BLaER1 (cell line): ENCODE measurements around the gene FHL1.
A peak's percentile ranks its signal among the peaks of the same experiment; 100 is the strongest.

Experiments
- H3K27ac ChIP-seq: shearing (Covaris generic); formaldehyde crosslinking; 2 replicates; pipeline ENCODE4 v1.8.1; 2022
- H3K27me3 ChIP-seq: shearing (Covaris generic); formaldehyde crosslinking; 2 replicates; pipeline ENCODE4 v1.8.1; 2022
- H3K36me3 ChIP-seq: shearing (Covaris generic); formaldehyde crosslinking; 2 replicates; pipeline ENCODE4 v1.8.1; 2022
- H3K4me1 ChIP-seq: shearing (Covaris generic); formaldehyde crosslinking; 2 replicates; pipeline ENCODE4 v1.8.1; 2022
- H3K4me2 ChIP-seq: shearing (Covaris generic); formaldehyde crosslinking; 2 replicates; pipeline ENCODE4 v1.8.1; 2022
- H3K4me3 ChIP-seq: shearing (Covaris generic); formaldehyde crosslinking; 2 replicates; pipeline ENCODE4 v1.8.1; 2022
- H3K9ac ChIP-seq: shearing (Covaris generic); formaldehyde crosslinking; 2 replicates; pipeline ENCODE4 v1.8.1; 2022
- H3K9me3 ChIP-seq: shearing (Covaris generic); formaldehyde crosslinking; 2 replicates; pipeline ENCODE4 v1.8.1; 2022
- H4K20me1 ChIP-seq: shearing (Covaris generic); formaldehyde crosslinking; 2 replicates; pipeline ENCODE4 v1.8.1; 2022
- Cebpa-rat ChIP-seq: shearing (Covaris generic); IDR thresholded peaks from 2 replicates; pipeline ENCODE4 v1.8.1; 2022

Gene FHL1

DNA sequence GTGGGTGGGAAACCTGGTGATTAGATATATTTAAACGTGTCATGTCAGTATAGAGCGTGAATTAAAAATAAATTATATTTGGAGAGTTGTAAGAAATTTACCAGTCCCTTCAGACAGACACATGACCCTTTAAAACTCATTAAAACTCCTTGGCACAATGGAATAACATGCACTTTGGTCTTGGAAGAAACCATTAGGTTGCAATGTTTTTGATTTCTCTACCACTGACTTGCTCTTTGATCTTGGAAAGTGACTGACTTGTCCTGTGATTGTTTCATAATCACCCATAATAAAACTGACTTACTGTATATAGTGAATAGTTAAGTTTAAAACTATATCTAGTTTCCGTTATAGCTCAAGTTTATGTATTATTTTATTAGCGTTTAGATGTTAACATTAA, 35.8 kb downstream of the FHL1 start:
- Histone ChIP-seq H3K4me2 (no peak overlapping the region), H4K20me1 (peaks cover 46% of the 10 kb centered on the region; the same call in 1 of the 2 replicates), H3K9me3 (no peaks in the 10 kb centered on the region), H3K27me3 (peaks cover 81% of the 10 kb centered on the region), H3K4me1 (0 out of 2 replicates have a peak, but pooled peaks cover 9% of the 10 kb centered on the region), H3K27ac (no peak overlapping the region), H3K36me3 (no peaks in the 10 kb centered on the region), H3K4me3 (no peak overlapping the region), H3K9ac (no peak overlapping the region)
- no peak for TF ChIP-seq Cebpa-rat

DNA sequence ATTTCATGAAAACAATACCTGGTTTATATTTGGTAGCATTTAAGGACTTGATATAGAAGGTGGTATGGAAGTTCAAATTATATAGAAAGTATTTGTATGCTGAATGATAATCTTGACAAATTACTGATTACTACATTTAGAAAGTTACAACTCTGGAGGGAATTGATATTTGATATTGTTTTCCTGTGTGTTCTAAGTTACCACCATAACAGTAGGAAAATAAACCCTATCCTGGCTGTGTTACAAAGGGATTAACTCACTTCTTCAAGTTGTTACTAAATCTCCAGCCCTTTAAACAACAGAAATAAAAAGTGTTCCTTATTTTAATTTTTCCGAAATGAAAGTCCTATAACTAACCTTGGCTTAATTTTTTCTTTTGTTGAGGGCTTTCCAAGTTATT, 36.6 kb downstream of the FHL1 start:
- Histone ChIP-seq H3K4me3 (no peak overlapping the region), H3K27me3 (peaks cover 81% of the 10 kb centered on the region), H4K20me1 (peaks cover 48% of the 10 kb centered on the region; the same call in 1 of the 2 replicates), H3K9ac (no peak overlapping the region), H3K9me3 (no peaks in the 10 kb centered on the region), H3K36me3 (no peaks in the 10 kb centered on the region), H3K4me1 (0 out of 2 replicates have a peak, but pooled peaks cover 9% of the 10 kb centered on the region), H3K27ac (no peak overlapping the region), H3K4me2 (no peak overlapping the region)
- no peak for TF ChIP-seq Cebpa-rat

DNA sequence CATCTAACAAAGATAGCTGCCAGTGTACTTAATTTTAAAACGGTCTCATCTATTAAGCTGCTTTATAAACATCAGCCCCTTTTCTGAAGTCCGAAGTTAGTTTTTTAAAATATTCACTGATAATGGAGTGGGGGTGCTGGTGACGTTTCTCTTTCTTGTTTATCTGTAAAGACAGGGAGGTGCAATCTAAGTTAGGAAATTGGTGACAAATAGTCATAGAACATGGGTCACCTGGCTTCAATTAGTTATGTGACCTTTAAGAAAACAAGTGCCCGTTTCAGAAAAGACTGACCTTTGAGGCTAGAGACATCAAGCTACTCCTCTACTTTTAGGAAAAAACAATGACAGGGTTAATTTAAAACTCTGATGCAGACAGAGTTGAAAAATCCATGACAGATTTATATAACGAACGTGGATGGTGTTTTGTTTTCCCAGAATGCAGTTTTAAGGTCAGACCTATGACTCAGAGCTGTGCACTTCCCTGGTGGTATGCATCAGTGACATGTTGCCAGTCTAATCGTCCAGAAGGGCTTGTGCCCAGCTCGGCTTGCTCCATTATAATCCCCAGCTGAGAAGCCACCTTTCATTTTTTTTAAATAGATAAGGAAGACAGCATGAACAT, 38.2 kb downstream of the FHL1 start:
- TF ChIP-seq Cebpa-rat = no peak
- H3K4me2 ChIP-seq = peak overlapping the region; percentile 28; the same call in 1 of the 2 replicates
- H3K9me3 ChIP-seq = no peaks in the 10 kb centered on the region
- no peaks in the 10 kb centered on the region for H3K36me3 ChIP-seq
- no peak overlapping the region for H3K9ac ChIP-seq
- peaks cover 9% of the 10 kb centered on the region; the same call in 1 of the 2 replicates for H3K4me1 ChIP-seq
- H3K4me3 ChIP-seq = no peak overlapping the region
- H3K27me3 ChIP-seq = peaks cover 81% of the 10 kb centered on the region
- H4K20me1 ChIP-seq = peaks cover 44% of the 10 kb centered on the region; the same call in 1 of the 2 replicates
- H3K27ac ChIP-seq = no peak overlapping the region

DNA sequence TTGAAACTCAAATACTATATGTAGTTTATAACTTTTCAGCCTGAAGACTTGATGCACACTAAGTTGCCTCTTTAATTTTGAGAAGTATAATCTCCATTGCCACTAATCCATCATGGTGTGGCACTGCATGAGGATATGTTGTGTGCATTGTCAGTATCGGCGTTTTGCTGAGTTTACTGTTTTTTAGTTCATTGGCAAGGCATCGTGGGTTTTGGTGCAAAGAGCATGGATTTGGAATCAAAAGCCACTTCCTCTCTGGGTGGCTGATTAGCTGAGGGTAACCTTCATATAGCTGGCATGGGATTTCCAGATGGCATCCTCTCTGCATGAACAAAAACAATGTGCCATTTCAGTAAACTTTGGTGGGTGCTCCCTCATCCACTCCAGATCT, 38.7 kb downstream of the FHL1 start:
- H3K9me3 ChIP-seq = no peaks in the 10 kb centered on the region
- H3K9ac ChIP-seq = no peak overlapping the region
- peaks cover 39% of the 10 kb centered on the region; the same call in 1 of the 2 replicates for H4K20me1 ChIP-seq
- peaks cover 14% of the 10 kb centered on the region for H3K4me1 ChIP-seq
- H3K27ac ChIP-seq = no peak overlapping the region
- TF ChIP-seq Cebpa-rat = no peak
- H3K4me3 ChIP-seq = no peak overlapping the region
- H3K4me2 ChIP-seq = peak overlapping the region; percentile 28; the same call in 1 of the 2 replicates
- H3K27me3 ChIP-seq = peaks cover 81% of the 10 kb centered on the region
- H3K36me3 ChIP-seq = no peaks in the 10 kb centered on the region

DNA sequence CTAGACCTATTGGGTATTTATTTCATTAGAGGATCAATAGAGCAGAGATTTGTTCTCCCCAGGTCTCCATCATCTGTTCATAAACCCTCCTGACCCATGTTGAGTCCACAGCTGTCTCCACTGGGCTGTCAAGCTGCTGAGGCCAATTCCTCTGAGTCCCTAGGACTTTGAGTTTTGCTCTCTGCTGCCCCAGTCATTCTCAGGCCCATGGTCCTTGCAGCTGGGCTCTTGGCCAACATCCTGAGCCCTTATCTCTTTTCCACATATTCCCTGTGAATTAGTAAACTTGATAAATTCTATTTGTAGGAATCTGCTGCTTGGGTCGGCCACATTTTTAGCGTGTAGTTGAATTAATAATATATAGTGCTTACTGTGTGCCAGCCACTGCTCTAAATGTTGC, 41.9 kb downstream of the FHL1 start:
- H3K4me2 ChIP-seq = no peak overlapping the region
- peaks cover 79% of the 10 kb centered on the region for H3K27me3 ChIP-seq
- peaks cover 40% of the 10 kb centered on the region; the same call in 1 of the 2 replicates for H4K20me1 ChIP-seq
- no peaks in the 10 kb centered on the region for H3K9me3 ChIP-seq
- H3K27ac ChIP-seq = no peak overlapping the region
- H3K4me3 ChIP-seq = no peak overlapping the region
- no peak for TF ChIP-seq Cebpa-rat
- H3K4me1 ChIP-seq = peaks cover 46% of the 10 kb centered on the region
- H3K36me3 ChIP-seq = no peaks in the 10 kb centered on the region
- H3K9ac ChIP-seq = no peak overlapping the region

DNA sequence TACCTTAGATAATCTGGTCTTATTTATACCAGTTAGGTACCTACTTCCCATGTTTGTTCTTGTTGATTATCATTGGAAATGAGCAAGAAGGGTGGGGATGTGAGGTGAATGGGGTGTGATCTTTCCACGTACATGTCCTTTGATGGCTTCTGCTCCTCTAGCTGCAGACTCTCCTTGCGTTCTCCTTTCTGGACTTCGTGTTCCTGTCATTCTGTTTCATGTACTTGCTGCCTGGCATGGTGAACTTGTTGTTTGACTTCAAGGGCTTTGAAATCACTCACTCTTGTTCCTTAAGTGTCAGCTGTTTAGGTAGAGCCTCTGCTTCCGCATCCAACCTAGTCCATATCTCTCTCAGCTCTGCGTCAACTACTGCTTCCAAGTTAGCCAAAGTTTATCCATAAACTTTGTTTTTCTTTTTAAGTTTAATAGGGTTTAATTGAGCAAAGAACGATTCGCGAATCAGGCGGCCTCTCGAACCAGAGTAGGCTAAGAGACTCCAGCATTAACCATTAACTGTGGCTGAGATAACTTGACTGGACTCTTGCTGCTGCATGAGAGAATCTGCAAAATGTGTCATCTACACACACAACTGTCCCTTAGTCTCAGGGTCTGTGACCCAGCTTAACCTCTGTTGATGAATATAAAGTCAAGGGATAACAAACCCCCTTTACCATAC, 42.8 kb downstream of the FHL1 start:
- H3K27me3 ChIP-seq = peaks cover 87% of the 10 kb centered on the region
- H3K9ac ChIP-seq = no peak overlapping the region
- H3K4me1 ChIP-seq = peaks cover 53% of the 10 kb centered on the region

DNA sequence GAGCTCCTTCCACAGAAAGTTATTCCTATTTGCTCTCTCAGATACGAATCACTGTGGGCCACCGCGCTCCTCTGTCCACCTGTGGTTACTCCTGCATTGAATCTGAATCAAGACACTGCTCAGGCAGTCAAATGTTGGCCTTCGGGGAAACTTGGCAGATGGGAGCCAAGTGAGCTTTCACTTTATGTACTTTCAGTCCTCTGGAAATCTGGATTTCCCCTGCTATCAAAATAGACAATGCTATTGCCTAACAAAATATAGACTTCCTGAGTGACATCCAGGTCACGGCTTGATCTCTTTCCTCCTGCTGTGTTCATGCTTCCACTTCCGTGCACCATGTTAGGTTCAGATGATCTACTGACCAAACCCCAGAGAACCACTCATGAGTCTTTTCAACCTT, 43.8 kb downstream of the FHL1 start:
- H3K9ac ChIP-seq = no peak overlapping the region
- no peaks in the 10 kb centered on the region for H3K36me3 ChIP-seq
- H3K4me1 ChIP-seq = peaks cover 54% of the 10 kb centered on the region
- TF ChIP-seq Cebpa-rat = no peak
- H3K9me3 ChIP-seq = no peaks in the 10 kb centered on the region
- H3K27ac ChIP-seq = no peak overlapping the region
- H4K20me1 ChIP-seq = peaks cover 43% of the 10 kb centered on the region; the same call in 1 of the 2 replicates
- H3K4me3 ChIP-seq = no peak overlapping the region
- peak overlapping the region; percentile 40 for H3K4me2 ChIP-seq
- peaks cover 87% of the 10 kb centered on the region for H3K27me3 ChIP-seq

More for the DNA sequence above, 42.8 kb downstream of the FHL1 start:
- Histone ChIP-seq H3K36me3 (no peaks in the 10 kb centered on the region), H3K27ac (no peak overlapping the region), H3K9me3 (no peaks in the 10 kb centered on the region), H3K4me3 (no peak overlapping the region), H4K20me1 (peaks cover 49% of the 10 kb centered on the region; the same call in 1 of the 2 replicates), H3K4me2 (no peak overlapping the region)
- no peak for TF ChIP-seq Cebpa-rat

DNA sequence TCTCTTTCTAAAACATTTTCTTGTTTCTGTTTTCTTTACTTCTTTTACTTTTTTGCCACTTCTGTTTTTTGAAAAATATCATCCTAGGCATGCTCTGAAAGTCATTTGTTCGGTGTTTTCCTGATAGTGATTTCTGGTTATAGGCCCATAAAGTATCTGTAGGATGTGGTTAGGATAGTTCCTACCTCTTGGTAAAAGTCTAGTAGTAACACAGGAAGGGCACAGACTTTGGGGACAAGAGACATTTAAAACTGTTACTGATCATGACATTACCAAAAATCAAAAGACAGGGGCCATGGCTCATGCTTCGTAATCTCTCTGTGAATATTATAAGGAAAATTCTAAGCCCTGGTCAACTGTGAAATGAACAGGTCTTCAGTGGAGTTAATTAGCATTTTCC, 44.8 kb downstream of the FHL1 start:
- Histone ChIP-seq H3K36me3 (no peaks in the 10 kb centered on the region), H3K9me3 (no peaks in the 10 kb centered on the region), H3K27me3 (peaks cover 91% of the 10 kb centered on the region), H3K4me2 (peak overlapping the region; percentile 51), H3K27ac (no peak overlapping the region), H3K9ac (no peak overlapping the region), H3K4me1 (peaks cover 61% of the 10 kb centered on the region), H3K4me3 (no peak overlapping the region), H4K20me1 (peaks cover 40% of the 10 kb centered on the region; the same call in 1 of the 2 replicates)
- TF ChIP-seq Cebpa-rat = no peak

DNA sequence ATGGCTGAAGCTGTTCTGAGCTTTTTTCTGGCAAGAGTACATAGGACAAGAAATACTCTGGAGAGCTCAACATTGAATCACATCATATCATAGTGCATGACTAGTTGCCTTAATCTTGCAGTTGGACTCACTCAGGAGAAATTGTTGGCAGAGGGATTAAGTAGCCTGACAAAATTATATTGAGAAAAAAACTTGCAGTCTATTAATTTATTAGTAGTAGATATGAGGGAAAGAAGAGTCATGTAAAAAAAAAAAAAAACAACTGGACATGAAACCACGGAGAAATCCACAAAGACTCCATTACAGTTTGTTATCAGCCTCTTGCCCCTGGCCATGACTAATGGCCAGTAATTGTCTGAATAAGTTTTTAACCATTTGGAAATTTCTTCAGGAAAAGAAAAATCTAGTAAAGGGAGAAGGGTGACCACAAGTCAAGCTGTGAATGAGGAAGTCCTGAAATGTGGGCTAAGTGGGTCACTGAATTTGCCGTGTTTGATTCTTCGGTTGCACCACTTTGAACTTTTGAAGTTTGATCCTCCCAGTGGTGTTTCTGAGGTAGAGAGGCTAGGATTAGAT, 45.6 kb downstream of the FHL1 start:
- Histone ChIP-seq H3K4me3 (no peak overlapping the region), H3K9me3 (no peaks in the 10 kb centered on the region), H3K4me2 (peak overlapping the region; percentile 51), H3K27ac (peak overlapping the region; percentile 30; the same call in 1 of the 2 replicates), H4K20me1 (peaks cover 41% of the 10 kb centered on the region; the same call in 1 of the 2 replicates), H3K36me3 (no peaks in the 10 kb centered on the region), H3K4me1 (peaks cover 65% of the 10 kb centered on the region), H3K27me3 (peaks cover 93% of the 10 kb centered on the region), H3K9ac (no peak overlapping the region)
- TF ChIP-seq Cebpa-rat = no peak

DNA sequence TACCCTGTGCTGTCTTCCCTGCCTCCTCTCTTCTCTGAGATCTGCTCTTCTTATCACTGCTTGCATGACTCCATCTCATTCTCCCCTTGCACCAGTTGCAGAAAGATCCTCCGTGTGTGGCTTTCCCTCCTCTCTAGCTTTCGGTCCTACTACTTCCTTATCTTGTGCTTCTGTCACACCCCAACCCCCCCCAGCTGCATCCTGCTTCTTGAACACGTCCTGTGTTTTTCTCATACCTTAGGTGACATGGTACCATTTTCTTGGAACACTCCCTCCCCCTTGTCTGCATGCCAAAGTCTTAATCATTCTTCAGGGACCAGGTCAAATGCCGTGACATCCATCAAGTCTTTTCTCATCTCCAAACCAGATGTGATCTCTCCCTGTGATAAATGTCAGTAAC, 46.4 kb downstream of the FHL1 start:
- no peak overlapping the region for H3K27ac ChIP-seq
- H3K36me3 ChIP-seq = no peaks in the 10 kb centered on the region
- H3K4me1 ChIP-seq = peaks cover 65% of the 10 kb centered on the region
- no peak overlapping the region for H3K4me3 ChIP-seq
- TF ChIP-seq Cebpa-rat = no peak
- peak overlapping the region; percentile 51 for H3K4me2 ChIP-seq
- H3K27me3 ChIP-seq = peaks cover 89% of the 10 kb centered on the region
- peaks cover 35% of the 10 kb centered on the region; the same call in 1 of the 2 replicates for H4K20me1 ChIP-seq
- no peaks in the 10 kb centered on the region for H3K9me3 ChIP-seq
- no peak overlapping the region for H3K9ac ChIP-seq
